IPS-NIHi7 (cell line): ENCODE results near the gene EYA2.

ENCODE experiments used
- DNase-seq: peaks from one replicate; pipeline ENCODE4 v3.0.0; 2012; ENCODE audit warnings: mixed read lengths; ENCODE audit errors: extremely low spot score

EYA2 gene

GRCh38 chr20:46979603-46980241, 85.1 kb downstream of the EYA2 start:
- no peak for DNase-seq

GRCh38 chr20:46981184-46981583, 86.5 kb downstream of the EYA2 start:
- no peak for DNase-seq

- no peak for DNase-seq
Observed at GRCh38 chr20:46983466-46983865, 88.8 kb downstream of the EYA2 start.

- DNase-seq: no peak
Observed at GRCh38 chr20:46984405-46984804, 89.8 kb downstream of the EYA2 start.

GRCh38 chr20:46985250-46985649, 90.6 kb downstream of the EYA2 start:
- DNase-seq: no peak

GRCh38 chr20:46985671-46986070, 91.0 kb downstream of the EYA2 start:
- no peak for DNase-seq

GRCh38 chr20:46987001-46987400, 92.4 kb downstream of the EYA2 start:
- no peak for DNase-seq

GRCh38 chr20:46990017-46990595, 95.5 kb downstream of the EYA2 start:
- DNase-seq: no peak

GRCh38 chr20:46990596-46991104, 96.0 kb downstream of the EYA2 start:
- DNase-seq: no peak

- DNase-seq: no peak
Observed at GRCh38 chr20:46991168-46991567, 96.5 kb downstream of the EYA2 start.

GRCh38 chr20:46991880-46992639, 97.4 kb downstream of the EYA2 start:
- no peak for DNase-seq

- DNase-seq: peak; percentile 45
Observed at GRCh38 chr20:46992640-46993035, 98.0 kb downstream of the EYA2 start.

GRCh38 chr20:46993465-46994095, 98.9 kb downstream of the EYA2 start:
- DNase-seq: no peak

GRCh38 chr20:46994341-46994740, 99.7 kb downstream of the EYA2 start:
- DNase-seq: no peak

GRCh38 chr20:46995561-46996142, 101.0 kb downstream of the EYA2 start:
- DNase-seq: no peak

- DNase-seq: no peak
Observed at GRCh38 chr20:46997187-46997586, 102.5 kb downstream of the EYA2 start.

- DNase-seq: peak; percentile 44
Observed at GRCh38 chr20:46998477-46999240, 104.0 kb downstream of the EYA2 start.

- no peak for DNase-seq
Observed at GRCh38 chr20:46999801-47000465, 105.3 kb downstream of the EYA2 start.

- DNase-seq: no peak
Observed at GRCh38 chr20:47003223-47003622, 108.6 kb downstream of the EYA2 start.

GRCh38 chr20:47004179-47004578, 109.5 kb downstream of the EYA2 start:
- DNase-seq: no peak
